Nephron (organoid): ENCODE results near the gene CHEK1.

Source experiments
- H3K27ac Mint-ChIP-seq, 3 experiments: 2 replicates each; pipeline ENCODE4 v1.8.0; 2020; ENCODE audit warnings: mixed read lengths in 3 of 3, mild to moderate bottlenecking in 2 of 3, moderate library complexity in 1 of 3
- H3K27me3 Mint-ChIP-seq: 2 replicates; pipeline ENCODE4 v1.8.0; 2021; ENCODE audit warnings: low read depth, mild to moderate bottlenecking, moderate library complexity, mixed read lengths
- H3K36me3 Mint-ChIP-seq: 2 replicates; pipeline ENCODE4 v1.8.0; 2020; ENCODE audit warnings: low read depth, mixed read lengths
- H3K4me1 Mint-ChIP-seq: 2 replicates; pipeline ENCODE4 v1.8.0; 2020; ENCODE audit warnings: mixed read lengths
- H3K4me3 Mint-ChIP-seq, 3 experiments: 2 replicates each; pipeline ENCODE4 v1.8.0; 2020; ENCODE audit warnings: mild to moderate bottlenecking in 3 of 3, mixed read lengths in 3 of 3, moderate library complexity in 2 of 3
- H3K9me3 Mint-ChIP-seq: 2 replicates; pipeline ENCODE4 v1.8.0; 2020; ENCODE audit warnings: mixed read lengths
- CTCF ChIP-seq, 3 experiments: fragments of 200-600 bp; sonication (generic); IDR thresholded peaks; one replicate each; pipeline ENCODE4 v1.5.0; 2021; ENCODE audit warnings: antibody characterized with exemption in 3 of 3; ENCODE audit not compliant: unreplicated experiment in 3 of 3

The CHEK1 gene

GRCh38 chr11:125618383-125618782 is 6.6 kb upstream of the CHEK1 start:
- no peaks in the 10 kb centered on the region for H3K27me3 Mint-ChIP-seq
- H3K36me3 Mint-ChIP-seq = peaks cover 76% of the 10 kb centered on the region
- TF ChIP-seq CTCF (IDR thresholded peaks at IDR 0.05; ENCODE audit: unreplicated experiment in 3 of 3) = no peak
- no peak overlapping the region for H3K27ac Mint-ChIP-seq
- no peaks in the 10 kb centered on the region for H3K9me3 Mint-ChIP-seq
- H3K4me3 Mint-ChIP-seq = no peak overlapping the region
- H3K4me1 Mint-ChIP-seq = no peaks in the 10 kb centered on the region

DNA sequence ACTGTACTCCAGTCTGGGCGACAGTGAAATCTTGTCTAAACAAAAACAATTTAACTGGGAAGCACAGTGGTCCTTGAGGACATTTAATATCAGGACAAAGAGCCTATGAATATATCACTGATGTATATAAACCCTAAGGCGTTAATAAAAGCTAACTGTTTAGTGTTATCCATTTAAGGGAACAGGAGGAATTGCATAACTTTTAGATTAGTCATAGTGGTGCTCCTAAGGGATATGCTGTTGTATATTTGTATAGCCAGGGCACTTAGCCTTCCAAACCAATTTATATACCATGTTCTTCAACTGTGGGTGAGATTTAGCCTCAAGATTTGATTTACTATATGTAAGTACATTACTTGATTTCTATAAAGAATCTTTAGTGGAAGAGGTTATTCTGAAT is 3.0 kb upstream of the CHEK1 start:
- TF ChIP-seq CTCF (IDR thresholded peaks at IDR 0.05; ENCODE audit: unreplicated experiment in 3 of 3) = no peak
- H3K4me3 Mint-ChIP-seq = peak overlapping the region in 1 of 3 experiments; percentile 45

DNA sequence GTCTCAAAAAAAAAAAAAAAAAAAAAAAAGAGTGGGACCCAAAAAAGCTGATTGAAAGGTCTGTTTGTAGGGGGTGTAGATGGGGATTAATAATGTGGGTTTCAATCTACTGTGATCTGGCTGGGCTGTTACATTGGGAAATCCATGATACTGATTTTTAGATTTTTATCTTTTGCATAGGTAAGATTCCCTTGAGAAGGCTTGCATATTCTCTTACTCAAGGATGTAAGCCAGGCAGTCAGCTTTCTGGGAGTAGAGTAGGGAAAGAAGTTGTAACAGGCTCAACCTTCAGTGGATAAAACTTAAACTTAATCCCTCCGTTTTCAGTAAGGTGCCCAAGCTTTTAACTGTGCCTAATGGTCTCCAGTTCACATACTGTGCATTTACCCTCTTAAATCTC is 1.9 kb upstream of the CHEK1 start:
- peaks cover 50% of the 10 kb centered on the region for H3K36me3 Mint-ChIP-seq

More for the DNA sequence above, 3.0 kb upstream of the CHEK1 start:
- H3K27me3 Mint-ChIP-seq = no peaks in the 10 kb centered on the region
- no peaks in the 10 kb centered on the region for H3K9me3 Mint-ChIP-seq
- peak overlapping the region in 1 of 3 experiments; percentile 13 for H3K27ac Mint-ChIP-seq
- peaks cover 12% of the 10 kb centered on the region for H3K4me1 Mint-ChIP-seq
- peaks cover 48% of the 10 kb centered on the region for H3K36me3 Mint-ChIP-seq

DNA sequence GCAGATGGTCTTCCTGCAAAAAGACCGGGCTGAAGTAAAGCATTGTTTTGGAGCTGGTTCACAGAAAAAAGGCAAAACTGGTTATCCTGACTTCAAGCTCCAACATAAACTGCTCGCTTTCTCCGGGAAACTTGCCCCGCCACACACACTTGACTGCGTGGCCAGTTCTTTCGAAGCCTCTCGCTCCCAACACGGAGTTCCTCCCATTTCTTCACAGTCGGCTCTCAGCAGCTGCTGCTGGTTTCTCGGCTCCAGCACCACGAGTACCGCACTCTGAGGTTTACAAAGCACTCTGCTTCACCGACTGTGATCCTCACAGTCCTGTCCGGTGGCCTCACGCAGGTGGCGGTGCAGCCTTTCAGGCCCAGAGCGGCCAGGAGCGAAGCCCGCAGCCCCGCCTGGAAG is 264 bp downstream of the CHEK1 start:
- no peak for TF ChIP-seq CTCF (IDR thresholded peaks at IDR 0.05; ENCODE audit: unreplicated experiment in 3 of 3)
- peak overlapping the region; percentile 92 to 96 (median 95) for H3K27ac Mint-ChIP-seq
- peaks cover 30% of the 10 kb centered on the region for H3K36me3 Mint-ChIP-seq
- peaks cover 20% of the 10 kb centered on the region for H3K4me1 Mint-ChIP-seq
- no peaks in the 10 kb centered on the region for H3K9me3 Mint-ChIP-seq
- no peaks in the 10 kb centered on the region for H3K27me3 Mint-ChIP-seq
- peak overlapping the region; percentile 92 to 95 (median 94) for H3K4me3 Mint-ChIP-seq

More for the DNA sequence above, 1.9 kb upstream of the CHEK1 start:
- no peaks in the 10 kb centered on the region for H3K9me3 Mint-ChIP-seq
- peak overlapping the region in 2 of 3 experiments; percentile 24 to 46 for H3K4me3 Mint-ChIP-seq
- H3K27me3 Mint-ChIP-seq = no peaks in the 10 kb centered on the region
- no peak for TF ChIP-seq CTCF (IDR thresholded peaks at IDR 0.05; ENCODE audit: unreplicated experiment in 3 of 3)
- peaks cover 20% of the 10 kb centered on the region for H3K4me1 Mint-ChIP-seq
- H3K27ac Mint-ChIP-seq = peak overlapping the region in 1 of 3 experiments; percentile 54

GRCh38 chr11:125625630-125626287 is 796 bp downstream of the CHEK1 start:
- peaks cover 20% of the 10 kb centered on the region for H3K4me1 Mint-ChIP-seq
- H3K36me3 Mint-ChIP-seq = peaks cover 25% of the 10 kb centered on the region
- H3K9me3 Mint-ChIP-seq = no peaks in the 10 kb centered on the region
- no peak for TF ChIP-seq CTCF (IDR thresholded peaks at IDR 0.05; ENCODE audit: unreplicated experiment in 3 of 3)
- H3K27me3 Mint-ChIP-seq = no peaks in the 10 kb centered on the region
- peak overlapping the region; percentile 92 to 95 (median 94) for H3K4me3 Mint-ChIP-seq
- peak overlapping the region; percentile 92 to 96 (median 95) for H3K27ac Mint-ChIP-seq
